Right atrium auricular region (tissue), 2 donors: ENCODE data around the gene FZD8. TPM values are rescaled to one million over a fixed set of nuclear protein-coding genes. Genes with fewer than 3 reads are reported as not detected.

Experiments used
- DNase-seq: peaks from one replicate; pipeline ENCODE4 v3.0.0-alpha.2; 2019; ENCODE audit warnings: low spot score
- H3K27ac ChIP-seq, 2 donors: fragments of 200-600 bp; sonication (generic); 1 replicate in 1 of 2; 2 replicates in 1 of 2; pipeline ENCODE4 v1.5.1; 2016 to 2019
- H3K27me3 ChIP-seq, 2 donors: fragments of 200-600 bp; sonication (generic); one replicate each; pipeline versions ENCODE4 v1.5.1 to v1.6.0; 2017 to 2019
- H3K36me3 ChIP-seq: fragments of 200-600 bp; sonication (generic); one replicate; pipeline ENCODE4 v1.5.1; 2016
- H3K4me1 ChIP-seq, 2 donors: fragments of 200-600 bp; sonication (generic); one replicate each; pipeline versions ENCODE4 v1.5.1 to v1.6.0; 2017 to 2019
- H3K4me3 ChIP-seq, 2 donors: fragments of 200-600 bp; sonication (generic); 1 replicate in 1 of 2; 2 replicates in 1 of 2; pipeline ENCODE4 v1.5.1; 2017 to 2019; ENCODE audit warnings: mild to moderate bottlenecking in 1 of 2, moderate library complexity in 1 of 2
- H3K9me3 ChIP-seq, 2 donors: fragments of 200-600 bp; sonication (generic); one replicate each; pipeline ENCODE4 v1.5.1; 2019
- total RNA-seq, 2 donors: library from RNA; depleted of rRNA; stranded (reverse); fragments of >200 nt; gene quantifications; one replicate each; pipeline ENCODE4 v1.1.0, GENCODE V29; 2016
- TF ChIP-seq, protein P1 (sequence below), 2 donors: fragments of 200-600 bp; sonication (generic); IDR thresholded peaks; one replicate each; pipeline ENCODE4 v1.5.1; 2019; ENCODE audit warnings: antibody characterized with exemption in 2 of 2

Gene FZD8
- total RNA-seq, 2 donors from 2014 or later: 6.0 to 15.6 TPM

- H3K9me3 ChIP-seq: no peaks in the 10 kb centered on the region
- no peaks in the 10 kb centered on the region for H3K36me3 ChIP-seq
- TF ChIP-seq, protein P1, sequence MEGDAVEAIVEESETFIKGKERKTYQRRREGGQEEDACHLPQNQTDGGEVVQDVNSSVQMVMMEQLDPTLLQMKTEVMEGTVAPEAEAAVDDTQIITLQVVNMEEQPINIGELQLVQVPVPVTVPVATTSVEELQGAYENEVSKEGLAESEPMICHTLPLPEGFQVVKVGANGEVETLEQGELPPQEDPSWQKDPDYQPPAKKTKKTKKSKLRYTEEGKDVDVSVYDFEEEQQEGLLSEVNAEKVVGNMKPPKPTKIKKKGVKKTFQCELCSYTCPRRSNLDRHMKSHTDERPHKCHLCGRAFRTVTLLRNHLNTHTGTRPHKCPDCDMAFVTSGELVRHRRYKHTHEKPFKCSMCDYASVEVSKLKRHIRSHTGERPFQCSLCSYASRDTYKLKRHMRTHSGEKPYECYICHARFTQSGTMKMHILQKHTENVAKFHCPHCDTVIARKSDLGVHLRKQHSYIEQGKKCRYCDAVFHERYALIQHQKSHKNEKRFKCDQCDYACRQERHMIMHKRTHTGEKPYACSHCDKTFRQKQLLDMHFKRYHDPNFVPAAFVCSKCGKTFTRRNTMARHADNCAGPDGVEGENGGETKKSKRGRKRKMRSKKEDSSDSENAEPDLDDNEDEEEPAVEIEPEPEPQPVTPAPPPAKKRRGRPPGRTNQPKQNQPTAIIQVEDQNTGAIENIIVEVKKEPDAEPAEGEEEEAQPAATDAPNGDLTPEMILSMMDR (IDR thresholded peaks at IDR 0.05): no peak
- H3K27me3 ChIP-seq: no peaks in the 10 kb centered on the region
- no peaks in the 10 kb centered on the region for H3K4me1 ChIP-seq
- no peak overlapping the region for H3K4me3 ChIP-seq
- no peak for DNase-seq
- no peak overlapping the region for H3K27ac ChIP-seq
Observed at GRCh38 chr10:35684586-35684985, 42.5 kb upstream of the FZD8 start.

DNA sequence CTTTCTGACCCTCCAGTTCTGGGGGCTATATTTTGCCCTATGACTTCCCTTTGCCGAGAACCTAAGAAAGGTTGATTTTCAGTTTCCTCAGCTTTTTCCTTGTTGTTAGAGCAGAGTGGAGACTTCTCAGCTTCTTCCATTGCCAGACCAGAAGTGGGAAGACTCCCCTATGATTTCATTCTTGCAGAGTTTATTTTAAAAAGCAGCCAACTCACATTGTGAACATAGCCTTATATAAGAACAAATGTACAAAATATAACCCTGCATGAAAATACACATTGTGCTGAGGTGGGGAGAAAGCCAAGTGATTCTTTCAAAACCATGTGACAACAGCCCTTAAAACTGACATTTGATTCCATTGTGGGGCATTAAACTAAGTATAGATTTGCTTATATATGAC lies 33.8 kb upstream of the FZD8 start:
- Histone ChIP-seq H3K36me3 (no peaks in the 10 kb centered on the region), H3K27ac (no peak overlapping the region), H3K4me3 (no peak overlapping the region), H3K27me3 (no peaks in the 10 kb centered on the region), H3K4me1 (no peaks in the 10 kb centered on the region), H3K9me3 (no peaks in the 10 kb centered on the region)
- TF ChIP-seq, protein P1 (IDR thresholded peaks at IDR 0.05): no peak
- no peak for DNase-seq

- DNase-seq: no peak
- Histone ChIP-seq H3K36me3 (no peaks in the 10 kb centered on the region), H3K27ac (no peak overlapping the region), H3K4me1 (no peaks in the 10 kb centered on the region), H3K4me3 (no peak overlapping the region), H3K27me3 (no peaks in the 10 kb centered on the region), H3K9me3 (no peaks in the 10 kb centered on the region)
- TF ChIP-seq, protein P1 (IDR thresholded peaks at IDR 0.05): no peak
Observed at GRCh38 chr10:35674843-35675242, 32.7 kb upstream of the FZD8 start.

- Histone ChIP-seq H3K27me3 (no peaks in the 10 kb centered on the region), H3K4me1 (no peaks in the 10 kb centered on the region), H3K4me3 (no peak overlapping the region), H3K36me3 (no peaks in the 10 kb centered on the region), H3K27ac (no peak overlapping the region), H3K9me3 (no peaks in the 10 kb centered on the region)
- DNase-seq: no peak
- TF ChIP-seq, protein P1 (IDR thresholded peaks at IDR 0.05): no peak
Observed at GRCh38 chr10:35668865-35669650, 27.0 kb upstream of the FZD8 start.

- H3K36me3 ChIP-seq: no peaks in the 10 kb centered on the region
- no peaks in the 10 kb centered on the region for H3K9me3 ChIP-seq
- H3K27me3 ChIP-seq: no peaks in the 10 kb centered on the region
- no peak overlapping the region for H3K27ac ChIP-seq
- no peaks in the 10 kb centered on the region for H3K4me1 ChIP-seq
- TF ChIP-seq, protein P1 (IDR thresholded peaks at IDR 0.05): no peak
- H3K4me3 ChIP-seq: no peak overlapping the region
- DNase-seq: no peak
Observed at GRCh38 chr10:35667971-35668370, 25.9 kb upstream of the FZD8 start.
